Neural cell (in vitro differentiated cells): ENCODE measurements around the gene NAA20. TPM values are rescaled to one million over a fixed set of nuclear protein-coding genes. Genes with fewer than 3 reads are reported as not detected.

Experiments used
- H2AFZ ChIP-seq: fragments of 200-600, 300-800 bp; sonication (generic), shearing (Covaris generic); 2 replicates; pipeline ENCODE4 v1.6.0; 2014; ENCODE audit warnings: low read depth, mild to moderate bottlenecking, antibody characterized with exemption, low read length, moderate library complexity
- H3F3A ChIP-seq: fragments of 200-600 bp; shearing (Covaris generic); 2 replicates; pipeline ENCODE4 v1.6.1; 2016; ENCODE audit warnings: mild to moderate bottlenecking, moderate library complexity, mixed read lengths, antibody characterized with exemption, low read length; ENCODE audit not compliant: insufficient read depth, poor library complexity, severe bottlenecking
- H3K27ac ChIP-seq: fragments of 200-600, 300-800 bp; sonication (generic), shearing (Covaris generic); 2 replicates; pipeline ENCODE4 v1.5.1; 2014; ENCODE audit warnings: mild to moderate bottlenecking, low read length, moderate library complexity
- H3K27me3 ChIP-seq: fragments of 300-800, 200-600 bp; sonication (generic), shearing (Covaris generic); 2 replicates; pipeline ENCODE4 v1.6.0; 2014; ENCODE audit warnings: mild to moderate bottlenecking, low read depth, low read length, moderate library complexity; ENCODE audit not compliant: insufficient read depth
- H3K36me3 ChIP-seq: fragments of 300-800, 200-600 bp; sonication (generic), shearing (Covaris generic); 2 replicates; pipeline ENCODE4 v1.5.1; 2014; ENCODE audit warnings: mild to moderate bottlenecking, antibody characterized with exemption, low read length, moderate library complexity; ENCODE audit not compliant: insufficient read depth
- H3K4me2 ChIP-seq: fragments of 300-800, 200-600 bp; sonication (generic), shearing (Covaris generic); 2 replicates; pipeline ENCODE4 v1.6.0; 2014; ENCODE audit warnings: mild to moderate bottlenecking, low read length
- H3K4me3 ChIP-seq: fragments of 300-800, 200-600 bp; sonication (generic), shearing (Covaris generic); 2 replicates; pipeline ENCODE4 v1.5.1; 2014; ENCODE audit warnings: mild to moderate bottlenecking, low read length, moderate library complexity
- H3K79me2 ChIP-seq: fragments of 200-600 bp; shearing (Covaris generic); replicated peaks from 2 replicates; pipeline ENCODE4 v1.6.0; 2014; ENCODE audit warnings: mild to moderate bottlenecking, low read length, moderate library complexity; ENCODE audit not compliant: insufficient read depth
- H3K9ac ChIP-seq: fragments of 300-800, 200-600 bp; sonication (generic), shearing (Covaris generic); 2 replicates; pipeline ENCODE4 v1.6.1; 2016; ENCODE audit warnings: mild to moderate bottlenecking, low read length, mixed read lengths
- H3K9me2 ChIP-seq: fragments of 200-600 bp; shearing (Covaris generic); 2 replicates; pipeline ENCODE4 v1.6.1; 2016; ENCODE audit warnings: mild to moderate bottlenecking, low read length, mixed read lengths; ENCODE audit not compliant: insufficient read depth
- H3K9me3 ChIP-seq: fragments of 200-600, 300-800 bp; sonication (generic), shearing (Covaris generic); 2 replicates; pipeline ENCODE4 v1.6.1; 2016; ENCODE audit warnings: mild to moderate bottlenecking, mixed run types, low read length, moderate library complexity, mixed read lengths
- H4K20me1 ChIP-seq: fragments of 200-600 bp; shearing (Covaris generic); 2 replicates; pipeline ENCODE4 v1.6.1; 2016; ENCODE audit warnings: mild to moderate bottlenecking, mixed run types; ENCODE audit not compliant: insufficient read depth
- CTCF ChIP-seq: fragments of 450-650 bp; IDR thresholded peaks from 2 replicates; pipeline ENCODE4 v1.5.1; 2014; ENCODE audit warnings: antibody characterized with exemption, mild to moderate bottlenecking, moderate library complexity; ENCODE audit not compliant: poor library complexity, severe bottlenecking
- EP300 ChIP-seq: fragments of 450-650 bp; conservative IDR thresholded peaks from 2 replicates; pipeline ENCODE4 v1.6.1; 2014; ENCODE audit warnings: antibody characterized with exemption, mild to moderate bottlenecking, moderate library complexity; ENCODE audit not compliant: poor library complexity, severe bottlenecking
- EZH2 ChIP-seq: fragments of 200-600, 300-800 bp; shearing (Covaris generic), sonication (generic); IDR thresholded peaks from 2 replicates; pipeline ENCODE4 v1.6.1; 2014; ENCODE audit warnings: antibody characterized with exemption, low read length, borderline replicate concordance, mild to moderate bottlenecking; ENCODE audit not compliant: insufficient read depth, poor library complexity, severe bottlenecking
- MXI1 ChIP-seq: fragments of 450-650 bp; conservative IDR thresholded peaks from 2 replicates; pipeline ENCODE4 v1.6.1; 2014; ENCODE audit warnings: antibody characterized with exemption, mild to moderate bottlenecking; ENCODE audit not compliant: poor library complexity, severe bottlenecking
- POLR2AphosphoS5 ChIP-seq: IDR thresholded peaks from 2 replicates; pipeline ENCODE4 v1.6.1; 2012
- RAD21 ChIP-seq: fragments of 450-650 bp; conservative IDR thresholded peaks from 2 replicates; pipeline ENCODE4 v1.6.1; 2014; ENCODE audit warnings: antibody characterized with exemption, mild to moderate bottlenecking, moderate library complexity
- REST ChIP-seq: IDR thresholded peaks from 2 replicates; pipeline ENCODE4 v1.6.1; 2012; ENCODE audit warnings: borderline replicate concordance
- SMC3 ChIP-seq: fragments of 450-650 bp; conservative IDR thresholded peaks from 2 replicates; pipeline ENCODE4 v1.6.1; 2014; ENCODE audit warnings: antibody characterized with exemption, mild to moderate bottlenecking, moderate library complexity; ENCODE audit not compliant: poor library complexity
- TAF1 ChIP-seq: IDR thresholded peaks from 2 replicates; pipeline ENCODE4 v1.6.1; 2012; ENCODE audit warnings: low read depth
- polyA plus RNA-seq: library from polyadenylated mRNA; depleted of rRNA; stranded (reverse); fragments of >200 nt; gene quantifications from 2 replicates; pipeline ENCODE4 v1.2.3, GENCODE V29; 2014

NAA20 gene
- polyA plus RNA-seq, 1 donor from 2014 or later = 48.9 TPM

- no peak overlapping the region for H2AFZ ChIP-seq
- no peak overlapping the region for H3K27ac ChIP-seq
- H3K9me2 ChIP-seq = no peaks in the 10 kb centered on the region
- H3K79me2 ChIP-seq = no peaks in the 10 kb centered on the region
- H3K4me2 ChIP-seq = no peak overlapping the region
- no peaks in the 10 kb centered on the region for H3F3A ChIP-seq
- no peaks in the 10 kb centered on the region for H3K27me3 ChIP-seq
- no peak overlapping the region for H3K4me3 ChIP-seq
- H4K20me1 ChIP-seq = no peaks in the 10 kb centered on the region
- H3K36me3 ChIP-seq = peaks cover 5% of the 10 kb centered on the region
- no peak for TF ChIP-seq CTCF
- no peak for TF ChIP-seq POLR2AphosphoS5
- TF ChIP-seq REST = no peak
- TF ChIP-seq TAF1 = no peak
- TF ChIP-seq EZH2 = no peak
- TF ChIP-seq EP300 = no peak
- TF ChIP-seq MXI1 = no peak
- no peak for TF ChIP-seq RAD21
- no peak for TF ChIP-seq SMC3
- H3K9ac ChIP-seq = no peak overlapping the region
- H3K9me3 ChIP-seq = no peaks in the 10 kb centered on the region
Observed at GRCh38 chr20:19971116-19971515, 46.0 kb upstream of the NAA20 start.

DNA sequence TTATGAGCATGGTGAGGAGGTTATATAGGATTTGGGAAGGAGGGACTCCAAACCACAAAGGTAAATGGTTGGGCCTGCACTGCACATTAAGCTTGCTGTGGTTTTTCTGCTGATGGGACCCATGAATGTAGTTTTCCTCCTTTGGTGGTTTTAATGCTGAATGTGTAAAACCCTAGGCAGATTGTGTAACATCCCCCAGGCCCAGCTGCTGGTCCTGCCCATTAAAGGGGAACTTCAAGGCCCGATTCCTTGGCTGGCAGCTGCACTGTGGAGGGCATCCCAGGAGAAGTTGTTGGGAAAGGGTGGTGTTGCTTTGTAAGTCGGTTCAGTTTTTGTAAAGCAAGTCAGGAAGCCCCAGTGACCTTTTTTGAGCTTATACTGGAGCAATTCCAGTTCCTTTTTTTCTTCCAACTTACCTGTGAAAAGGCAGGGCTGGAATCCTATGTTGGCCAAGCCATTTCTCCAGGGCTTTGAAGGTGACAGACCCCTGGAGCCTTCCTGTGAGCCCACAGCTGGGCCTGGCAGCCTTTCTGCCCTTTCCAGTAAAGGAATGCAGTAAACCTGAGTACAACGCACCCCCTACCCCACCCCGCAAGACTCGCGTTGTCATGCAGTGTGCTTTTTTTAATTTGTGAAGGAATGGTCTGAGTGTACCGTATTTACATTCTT lies 43.1 kb upstream of the NAA20 start:
- H3K79me2 ChIP-seq = no peaks in the 10 kb centered on the region
- no peaks in the 10 kb centered on the region for H4K20me1 ChIP-seq
- H3F3A ChIP-seq = no peaks in the 10 kb centered on the region
- TF ChIP-seq RAD21 (no peak), REST (no peak), CTCF (no peak), SMC3 (no peak), EP300 (no peak), POLR2AphosphoS5 (no peak), EZH2 (no peak), MXI1 (no peak), TAF1 (no peak)
- no peak overlapping the region for H3K4me3 ChIP-seq
- no peak overlapping the region for H2AFZ ChIP-seq
- peaks cover 5% of the 10 kb centered on the region for H3K36me3 ChIP-seq
- no peaks in the 10 kb centered on the region for H3K9me3 ChIP-seq
- H3K4me2 ChIP-seq = no peak overlapping the region
- no peaks in the 10 kb centered on the region for H3K9me2 ChIP-seq
- H3K27ac ChIP-seq = no peak overlapping the region
- no peaks in the 10 kb centered on the region for H3K27me3 ChIP-seq
- no peak overlapping the region for H3K9ac ChIP-seq
